ENCODE data around the gene VSTM5. TPM values are rescaled to one million over a fixed set of nuclear protein-coding genes. Genes with fewer than 3 reads are reported as not detected.

The VSTM5 gene
- total RNA-seq, 1 experiment from 2014 or later = not detected

DNA sequence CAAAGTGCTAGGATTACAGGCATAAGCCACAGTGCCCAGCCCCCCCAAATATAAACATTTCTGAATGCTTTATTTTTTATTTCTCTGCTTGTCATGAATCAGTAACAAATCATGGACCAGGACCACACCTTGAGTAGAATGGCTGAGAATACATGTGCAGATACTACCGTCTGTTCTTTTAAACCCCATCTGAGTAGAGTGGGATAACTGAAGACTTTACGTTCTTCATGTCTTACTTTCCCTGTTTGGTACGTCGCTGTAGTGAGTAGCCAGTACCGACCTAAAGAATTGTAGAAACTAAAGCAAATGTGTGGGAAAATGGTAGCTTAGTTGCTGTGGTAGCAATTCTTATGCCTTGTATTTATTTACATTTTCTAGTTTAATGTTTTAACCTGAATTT is 36.4 kb downstream of the VSTM5 start:
- Histone ChIP-seq H2BK15ac (ENCODE audit: low read depth, low read length) (no peak overlapping the region), H3K27me3 (ENCODE audit: insufficient read depth, low read length) (no peaks in the 10 kb centered on the region), H2BK120ac (ENCODE audit: low read depth, low read length, poor library complexity, severe bottlenecking) (no peak overlapping the region), H2AFZ (ENCODE audit: low read length) (no peak overlapping the region), H3K14ac (ENCODE audit: insufficient read depth, low read length) (no peak overlapping the region), H2BK5ac (ENCODE audit: insufficient read length, low read length) (no peak overlapping the region), H3K9me3 (ENCODE audit: control insufficient read depth, low read depth, low read length) (no peaks in the 10 kb centered on the region), H4K91ac (ENCODE audit: insufficient read length, low read depth, low read length) (no peak overlapping the region), H4K20me1 (ENCODE audit: control insufficient read depth, insufficient read depth, insufficient read length) (no peaks in the 10 kb centered on the region), H3K23ac (ENCODE audit: insufficient read length, low read depth, low read length) (no peak overlapping the region), H3K9ac (ENCODE audit: extremely low read depth, insufficient read length, low read length) (no peak overlapping the region), H2BK20ac (ENCODE audit: low read depth, low read length, poor library complexity, severe bottlenecking) (no peak overlapping the region), H3K4me1 (ENCODE audit: insufficient read depth, low read length) (no peaks in the 10 kb centered on the region), H3K56ac (ENCODE audit: insufficient read length, low read depth, low read length) (no peak overlapping the region), H3T11ph (ENCODE audit: low read length) (no peak overlapping the region), H3K4me2 (ENCODE audit: insufficient read depth, insufficient read length, low read length) (no peak overlapping the region), H2BK12ac (ENCODE audit: insufficient read length, low read depth, low read length) (no peak overlapping the region), H3K4ac (ENCODE audit: low read depth, low read length) (no peak overlapping the region), H3K79me1 (ENCODE audit: insufficient read depth, low read depth, low read length, poor library complexity, severe bottlenecking) (no peaks in the 10 kb centered on the region), H3K23me2 (ENCODE audit: insufficient read length, low read depth, low read length, poor library complexity, severe bottlenecking) (no peaks in the 10 kb centered on the region), H3K79me2 (ENCODE audit: insufficient read depth, low read length) (no peaks in the 10 kb centered on the region), H3K27ac (ENCODE audit: insufficient read length, low read depth, low read length) (no peak overlapping the region), H4K8ac (replicated peaks; ENCODE audit: insufficient read length, low read depth, low read length) (no peak overlapping the region), H4K5ac (ENCODE audit: insufficient read length, low read depth, low read length) (no peak overlapping the region), H3K18ac (ENCODE audit: insufficient read length, low read depth, low read length) (no peak overlapping the region), H2AK5ac (ENCODE audit: insufficient read length, low read length) (no peak overlapping the region)
- WGBS (ENCODE audit: extremely low coverage, insufficient read length, low lambda C conversion rate) = no CpG with 5 or more reads among the region's 5 CpGs
- H3K4me3 Mint-ChIP-seq = no peak overlapping the region
- peaks cover 6 to 11% of the 10 kb centered on the region in 2 experiments for H3K4me1 Mint-ChIP-seq
- peak overlapping the region in 1 of 3 experiments; percentile 55; a peak in 2 of 7 replicates for H3K27ac Mint-ChIP-seq
- TF ChIP-seq, protein P1, sequence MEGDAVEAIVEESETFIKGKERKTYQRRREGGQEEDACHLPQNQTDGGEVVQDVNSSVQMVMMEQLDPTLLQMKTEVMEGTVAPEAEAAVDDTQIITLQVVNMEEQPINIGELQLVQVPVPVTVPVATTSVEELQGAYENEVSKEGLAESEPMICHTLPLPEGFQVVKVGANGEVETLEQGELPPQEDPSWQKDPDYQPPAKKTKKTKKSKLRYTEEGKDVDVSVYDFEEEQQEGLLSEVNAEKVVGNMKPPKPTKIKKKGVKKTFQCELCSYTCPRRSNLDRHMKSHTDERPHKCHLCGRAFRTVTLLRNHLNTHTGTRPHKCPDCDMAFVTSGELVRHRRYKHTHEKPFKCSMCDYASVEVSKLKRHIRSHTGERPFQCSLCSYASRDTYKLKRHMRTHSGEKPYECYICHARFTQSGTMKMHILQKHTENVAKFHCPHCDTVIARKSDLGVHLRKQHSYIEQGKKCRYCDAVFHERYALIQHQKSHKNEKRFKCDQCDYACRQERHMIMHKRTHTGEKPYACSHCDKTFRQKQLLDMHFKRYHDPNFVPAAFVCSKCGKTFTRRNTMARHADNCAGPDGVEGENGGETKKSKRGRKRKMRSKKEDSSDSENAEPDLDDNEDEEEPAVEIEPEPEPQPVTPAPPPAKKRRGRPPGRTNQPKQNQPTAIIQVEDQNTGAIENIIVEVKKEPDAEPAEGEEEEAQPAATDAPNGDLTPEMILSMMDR (conservative IDR thresholded peaks at IDR 0.05) = no peak
- DNase-seq = no peak
- no peaks in the 10 kb centered on the region for H3K27me3 Mint-ChIP-seq (ENCODE audit: low read depth)
- H3K9me3 Mint-ChIP-seq = no peaks in the 10 kb centered on the region
- H3K36me3 Mint-ChIP-seq (ENCODE audit: insufficient read depth in 1 of 3, low read depth in 3 of 3) = peaks cover 20 to 58% (median 58%) of the 10 kb centered on the region in 3 experiments
